Mesothelial cell of epicardium (in vitro differentiated cells): ENCODE measurements around the gene SNX27. TPM values are rescaled to one million over a fixed set of nuclear protein-coding genes. Genes with fewer than 3 reads are reported as not detected.

Experiments
- DNase-seq, 2 experiments: peaks; one replicate each; pipeline ENCODE4 v3.0.0; 2021; ENCODE audit warnings: low spot score in 2 of 2; ENCODE audit not compliant: unreplicated experiment in 2 of 2
- H3K27ac Mint-ChIP-seq: 2 replicates; pipeline ENCODE4 v1.8.0; 2021; ENCODE audit warnings: mixed read lengths
- H3K27me3 Mint-ChIP-seq: 2 replicates; pipeline ENCODE4 v1.8.0; 2021; ENCODE audit warnings: low read depth, mixed read lengths
- H3K36me3 Mint-ChIP-seq: 2 replicates; pipeline ENCODE4 v1.8.0; 2021; ENCODE audit warnings: mixed read lengths
- H3K4me1 Mint-ChIP-seq: 2 replicates; pipeline ENCODE4 v1.8.0; 2021; ENCODE audit warnings: mixed read lengths
- H3K4me3 Mint-ChIP-seq: 2 replicates; pipeline ENCODE4 v1.8.0; 2021; ENCODE audit warnings: mild to moderate bottlenecking, moderate library complexity, mixed read lengths
- H3K9me3 Mint-ChIP-seq: 2 replicates; pipeline ENCODE4 v1.8.0; 2021; ENCODE audit warnings: mixed read lengths
- CTCF ChIP-seq: fragments of 200-600 bp; sonication (generic); IDR thresholded peaks from one replicate; pipeline ENCODE4 v1.5.0; 2021; ENCODE audit warnings: antibody characterized with exemption; ENCODE audit not compliant: unreplicated experiment
- total RNA-seq: library from RNA; stranded (reverse); gene quantifications from 3 replicates; pipeline ENCODE4 v1.2.1, GENCODE V29; 2021

The SNX27 gene
- total RNA-seq, 1 donor from 2014 or later: 44.0 TPM

DNA sequence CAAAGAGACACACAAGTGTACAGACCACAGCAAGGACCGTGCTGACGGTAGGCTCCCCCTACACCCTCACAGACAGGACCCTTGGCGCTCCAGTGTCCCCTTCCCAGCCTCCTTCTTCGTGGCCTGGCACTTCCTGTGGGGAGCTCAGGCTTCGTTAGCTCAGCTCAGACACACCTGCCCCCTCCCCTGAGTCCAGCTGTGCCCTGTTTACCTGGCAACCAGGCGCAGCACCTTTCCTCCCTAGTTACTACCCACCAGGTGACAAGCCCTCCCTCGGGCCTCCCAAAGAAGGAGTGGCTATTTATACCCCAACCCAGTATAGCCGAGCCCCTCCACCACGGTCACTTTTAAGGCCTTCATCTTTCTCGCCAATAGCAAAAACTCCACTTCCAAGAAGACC lies 100.1 kb downstream of the SNX27 start:
- Mint-ChIP-seq H3K9me3 (no peaks in the 10 kb centered on the region), H3K36me3 (no peaks in the 10 kb centered on the region), H3K4me3 (no peak overlapping the region), H3K27me3 (peaks cover 31% of the 10 kb centered on the region), H3K27ac (no peak overlapping the region), H3K4me1 (peaks cover 12% of the 10 kb centered on the region)
- DNase-seq: no peak
- no peak for TF ChIP-seq CTCF

DNA sequence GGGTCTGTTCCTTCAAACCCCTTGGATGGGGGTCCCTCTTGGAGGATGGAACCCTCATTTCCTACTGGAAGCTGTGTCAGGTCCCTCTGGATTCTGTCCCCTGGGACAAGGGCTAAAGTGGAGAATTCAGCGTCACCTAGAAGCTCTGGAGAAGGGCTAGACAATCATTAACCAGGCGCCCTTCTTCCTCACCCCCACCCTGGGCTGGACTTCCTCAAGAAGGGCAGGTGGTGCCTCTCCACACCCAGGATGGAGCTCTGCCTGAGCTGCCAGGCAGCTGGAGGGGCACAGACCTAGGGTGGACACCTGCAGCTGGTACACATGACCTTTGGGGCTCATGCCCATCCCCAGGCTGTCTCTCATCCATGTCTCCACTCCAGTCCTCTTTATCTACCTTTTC lies 101.2 kb downstream of the SNX27 start:
- no peaks in the 10 kb centered on the region for H3K9me3 Mint-ChIP-seq
- H3K36me3 Mint-ChIP-seq: no peaks in the 10 kb centered on the region
- no peak for DNase-seq
- peaks cover 15% of the 10 kb centered on the region for H3K4me1 Mint-ChIP-seq
- TF ChIP-seq CTCF: no peak
- peaks cover 42% of the 10 kb centered on the region for H3K27me3 Mint-ChIP-seq
- no peak overlapping the region for H3K27ac Mint-ChIP-seq
- no peak overlapping the region for H3K4me3 Mint-ChIP-seq

GRCh38 chr1:151713874-151714273 lies 102.0 kb downstream of the SNX27 start:
- no peak for DNase-seq
- Mint-ChIP-seq H3K9me3 (no peaks in the 10 kb centered on the region), H3K27me3 (peaks cover 50% of the 10 kb centered on the region), H3K4me1 (peaks cover 15% of the 10 kb centered on the region), H3K36me3 (no peaks in the 10 kb centered on the region), H3K27ac (no peak overlapping the region), H3K4me3 (no peak overlapping the region)
- no peak for TF ChIP-seq CTCF

DNA sequence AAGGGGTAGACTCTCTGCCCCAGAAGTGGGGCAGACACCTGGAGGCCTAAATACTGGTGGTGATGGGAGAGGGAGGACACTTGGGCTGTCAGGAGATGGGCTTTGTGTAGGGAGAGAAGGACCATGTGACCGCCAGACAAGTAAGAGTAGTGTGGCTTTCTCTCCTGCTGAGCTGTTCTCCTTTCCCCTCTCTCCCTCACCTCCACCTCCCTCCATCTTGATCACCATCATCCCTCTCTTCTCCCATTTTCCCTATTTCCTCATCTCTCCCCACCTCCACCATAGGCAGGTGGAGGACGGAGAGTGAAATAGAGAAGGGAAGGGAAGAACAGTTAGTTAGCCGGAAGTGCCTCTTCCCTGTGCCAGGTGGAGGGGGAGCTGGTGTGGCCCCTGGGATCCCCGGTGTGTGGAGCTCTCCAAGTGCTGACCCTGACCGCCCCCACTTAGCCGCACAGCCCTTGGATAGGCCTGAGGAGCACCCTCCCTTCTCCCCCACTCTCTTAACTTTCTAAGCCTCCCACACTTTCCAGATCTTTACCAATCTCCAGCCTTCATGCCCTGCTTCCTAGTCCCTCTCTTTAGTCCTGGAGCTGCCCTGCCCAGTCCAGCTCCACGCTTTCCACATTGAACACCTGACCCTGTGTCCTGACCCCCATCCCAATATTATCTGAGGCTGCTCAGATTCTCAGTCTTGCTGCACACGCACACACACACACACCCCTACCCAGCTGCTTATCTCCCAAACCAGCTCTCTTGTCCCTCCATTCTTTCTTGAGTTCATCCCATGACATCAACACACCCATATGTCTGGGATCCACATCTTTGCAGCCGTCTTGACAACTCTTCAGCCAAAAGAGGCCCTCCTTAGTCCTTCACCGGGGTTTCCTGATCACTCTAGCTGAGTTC lies 103.2 kb downstream of the SNX27 start:
- peak overlapping the region; percentile 4 for H3K4me3 Mint-ChIP-seq
- no peak for DNase-seq
- peaks cover 16% of the 10 kb centered on the region for H3K4me1 Mint-ChIP-seq
- no peaks in the 10 kb centered on the region for H3K9me3 Mint-ChIP-seq
- TF ChIP-seq CTCF: no peak
- no peaks in the 10 kb centered on the region for H3K36me3 Mint-ChIP-seq
- H3K27ac Mint-ChIP-seq: no peak overlapping the region
- peaks cover 61% of the 10 kb centered on the region for H3K27me3 Mint-ChIP-seq

- TF ChIP-seq CTCF: no peak
- peak overlapping the region; percentile 36 for H3K4me3 Mint-ChIP-seq
- H3K27me3 Mint-ChIP-seq: peaks cover 69% of the 10 kb centered on the region
- H3K36me3 Mint-ChIP-seq: no peaks in the 10 kb centered on the region
- H3K4me1 Mint-ChIP-seq: peaks cover 24% of the 10 kb centered on the region
- no peaks in the 10 kb centered on the region for H3K9me3 Mint-ChIP-seq
- no peak overlapping the region for H3K27ac Mint-ChIP-seq
- DNase-seq: no peak
These were observed 104.0 kb downstream of the SNX27 start for GRCh38 chr1:151715726-151716404.
